GM21619 (cell line): ENCODE data around the gene ZNF44.
"Not testable (repeated sequence)": the region's sequence is repeated elsewhere in the genome, so short reads cannot be mapped to it uniquely, and the experiment has no call there.

Experiments used
- ATAC-seq: cut with Tn5 transposase; IDR thresholded peaks from one replicate; pipeline ENCODE4 v1.9.1; 2021; ENCODE audit not compliant: unreplicated experiment

The ZNF44 gene

GRCh38 chr19:12294249-12295158 lies at the start of gene ZNF44:
TSS of gene ZNF44 (minus strand) at chr19:12294883. CDS start at chr19:12294694, 189 bp downstream.
- ATAC-seq, result peak; percentile 86

- peak; percentile 84 for ATAC-seq
These were observed 38.8 kb upstream of the ZNF44 start, which contains the start of gene ZNF563 for GRCh38 chr19:12333162-12334159. TSS of gene ZNF563 (minus strand) at chr19:12333633. CDS start at chr19:12333482, 151 bp downstream.

GRCh38 chr19:12331211-12331941 lies 36.7 kb upstream of the ZNF44 start:
- peak; percentile 43 for ATAC-seq

- ATAC-seq, result no peak
These were observed 35.7 kb upstream of the ZNF44 start for GRCh38 chr19:12330340-12330739.

GRCh38 chr19:12325690-12326089 lies 31.0 kb upstream of the ZNF44 start:
- no peak for ATAC-seq

- no peak for ATAC-seq
These were observed 24.2 kb upstream of the ZNF44 start for GRCh38 chr19:12318782-12319413.

GRCh38 chr19:12314553-12314952 lies 19.9 kb upstream of the ZNF44 start:
- ATAC-seq, result no peak

GRCh38 chr19:12308891-12309290 lies 14.2 kb upstream of the ZNF44 start:
- ATAC-seq, result not testable (repeated sequence)

GRCh38 chr19:12295191-12295590 lies 508 bp upstream of the ZNF44 start:
- ATAC-seq, result peak; percentile 1

GRCh38 chr19:12293777-12294248 lies 870 bp downstream of the ZNF44 start:
- peak; percentile 56 for ATAC-seq

- no peak for ATAC-seq
These were observed 5.0 kb downstream of the ZNF44 start for GRCh38 chr19:12289790-12290065.

- ATAC-seq, result no peak
These were observed 6.7 kb downstream of the ZNF44 start for GRCh38 chr19:12287958-12288500.

- ATAC-seq, result no peak
These were observed 10.1 kb downstream of the ZNF44 start for GRCh38 chr19:12284631-12285030.

- ATAC-seq, result no peak
These were observed 10.5 kb downstream of the ZNF44 start for GRCh38 chr19:12284226-12284625.

GRCh38 chr19:12278713-12279112 lies 16.0 kb downstream of the ZNF44 start:
- ATAC-seq, result no peak

GRCh38 chr19:12272980-12273901 lies 21.4 kb downstream of the ZNF44 start:
- ATAC-seq, result no peak

- ATAC-seq, result no peak
These were observed 22.3 kb downstream of the ZNF44 start for GRCh38 chr19:12272386-12272785.

GRCh38 chr19:12270854-12271253 lies 23.8 kb downstream of the ZNF44 start:
- no peak for ATAC-seq
